NK-92 treated with Interleukin-12 subunit alpha and Interleukin-12 subunit beta, amount 100 ng/mL, for 24 hours (cell line): Measurements from ENCODE around the gene CALML6.

Experiments
- DNase-seq: peaks from one replicate; lab custom pipeline; 2025; lab: John Stamatoyannopoulos, UW

The CALML6 gene

DNA sequence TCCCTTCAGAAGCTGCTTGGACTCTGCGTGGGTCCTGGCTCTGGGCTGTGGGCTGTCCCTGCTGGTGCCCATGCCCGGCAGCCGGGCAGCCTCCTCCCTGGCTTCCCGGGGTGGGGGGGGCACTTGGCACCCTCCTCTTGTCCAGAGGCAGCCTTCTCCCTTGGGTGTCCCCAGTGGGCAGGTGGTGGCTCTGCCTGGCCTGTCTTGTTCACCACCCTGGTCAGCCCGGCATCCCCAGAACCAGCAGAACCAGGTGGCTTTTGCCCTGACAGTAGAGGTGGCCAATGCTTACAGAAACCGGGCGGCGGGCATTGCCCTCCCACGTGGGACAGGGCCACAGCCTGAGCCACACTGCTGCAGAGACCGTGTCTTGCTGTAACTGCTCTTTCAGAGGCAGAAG, 50.5 kb downstream of the CALML6 start:
- no peak for DNase-seq

DNA sequence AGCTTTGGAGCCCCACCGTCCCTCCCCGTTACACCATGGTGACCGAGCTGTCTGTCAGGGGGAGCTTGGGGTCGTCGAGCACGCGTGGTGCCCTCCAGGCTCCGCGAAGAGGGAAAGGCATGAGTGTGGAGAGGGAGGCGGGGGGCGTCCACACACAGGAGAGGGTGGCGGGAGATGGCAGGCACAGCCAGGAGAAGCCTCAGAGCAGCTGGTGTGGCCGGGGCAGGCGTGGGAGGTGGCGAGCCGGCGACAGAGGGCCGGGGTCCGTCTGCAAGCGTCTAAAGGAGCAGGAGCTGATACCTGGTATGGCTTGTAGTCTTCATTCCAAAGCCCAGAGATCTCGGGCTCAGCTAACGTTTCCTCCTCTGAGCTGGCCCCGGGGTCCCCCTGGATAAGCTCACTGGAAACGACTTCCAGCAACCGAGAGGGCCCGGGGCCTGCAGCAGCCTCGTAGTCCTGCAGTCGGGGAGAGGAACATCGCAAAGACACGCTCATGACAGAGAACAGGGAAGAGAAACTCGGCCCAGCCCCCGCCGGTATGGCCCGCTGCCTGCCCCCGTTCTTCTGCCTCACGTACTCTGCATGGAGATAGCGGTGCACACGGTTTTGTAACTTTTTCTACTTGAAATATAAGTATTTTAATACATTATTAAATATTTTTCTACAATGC, 51.1 kb downstream of the CALML6 start:
- no peak for DNase-seq
